ENCODE data around the gene CDH20. TPM values are rescaled to one million over a fixed set of nuclear protein-coding genes. Genes with fewer than 3 reads are reported as not detected.

Gene CDH20

DNA sequence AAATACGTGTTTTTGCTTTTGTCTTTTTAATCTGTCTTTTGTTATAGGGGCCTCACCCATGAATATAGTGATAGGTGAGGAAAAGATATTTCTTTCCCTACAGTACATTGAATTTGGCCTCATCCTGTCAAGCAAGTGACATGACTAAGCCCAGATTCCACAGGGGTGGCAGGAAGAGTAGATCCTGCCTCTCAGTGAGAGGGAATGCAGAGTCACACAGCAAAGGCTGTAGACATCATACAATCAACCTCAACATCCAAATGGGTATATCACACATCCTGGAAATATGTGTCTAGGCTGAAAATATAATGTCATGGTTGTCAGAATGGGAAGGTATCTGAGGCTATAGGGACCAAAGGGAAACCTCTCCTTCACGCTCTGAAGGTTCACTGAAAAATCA is 269.6 kb downstream of the CDH20 start:
- H3K36me3 ChIP-seq (ENCODE audit: insufficient read depth, low read length): peaks cover 13% of the 10 kb centered on the region
- H3K4me2 ChIP-seq (ENCODE audit: low read length): no peak overlapping the region
- no peak overlapping the region for H3K9ac ChIP-seq (ENCODE audit: low read depth, low read length)
- peak overlapping the region; percentile 4 for H3K4me3 ChIP-seq (ENCODE audit: low read length)
- H3K27me3 ChIP-seq (ENCODE audit: control insufficient read depth, insufficient read depth, low read length): no peaks in the 10 kb centered on the region
- H3K9me3 ChIP-seq (replicated peaks; ENCODE audit: low read length): no peaks in the 10 kb centered on the region
- peaks cover 58% of the 10 kb centered on the region for H3K4me1 ChIP-seq (ENCODE audit: control insufficient read depth, insufficient read depth, low read length)

Small RNA genes within 50 kb of the gene (small RNA-seq; reads per million reads assigned to genes)
- not detected for gene RNU6-116P
